Panc1 (cell line): Measurements from ENCODE around the gene USP6NL. TPM values are rescaled to one million over a fixed set of nuclear protein-coding genes. Genes with fewer than 3 reads are reported as not detected.

ENCODE experiments used
- ATAC-seq: fragments of 200-7000 bp; cut with Tn5 transposase; 2 replicates; pipeline ENCODE4 v1.9.1; 2020; ENCODE audit warnings: mild to moderate bottlenecking, moderate library complexity
- BruUV-seq: library from RNA; stranded (reverse); fragments of 400-500 nt; replicated peaks from 2 replicates; lab custom pipeline; 2021; lab: Mats Ljungman, UMichigan
- CTCF ChIA-PET: fragments of 300-600 bp; sonication (Branson Sonifier 250); formaldehyde crosslinking; loops from one replicate; lab custom pipeline; 2022; ENCODE audit warnings: antibody characterized with exemption; lab: Charles Lee
- POLR2A ChIA-PET: fragments of 300-600 bp; sonication (Branson Sonifier 250); formaldehyde crosslinking; loops from one replicate; lab custom pipeline; 2022; ENCODE audit warnings: antibody characterized with exemption; lab: Charles Lee
- DNase-seq: peaks from one replicate; pipeline ENCODE4 v3.0.0-alpha.2; 2010; ENCODE audit warnings: low read depth, low spot score
- H3K27ac ChIP-seq: 2 replicates; pipeline ENCODE4 v1.5.1; 2011; ENCODE audit warnings: mild to moderate bottlenecking, low read length, inconsistent platforms
- H3K27me3 ChIP-seq: fragments of 200-500 bp; sonication (Bioruptor generic); 2 replicates; pipeline ENCODE4 v1.6.0; 2014; ENCODE audit warnings: low read length, inconsistent platforms; ENCODE audit not compliant: control insufficient read depth, insufficient read depth
- H3K36me3 ChIP-seq: fragments of 200-500 bp; sonication (Bioruptor generic); 2 replicates; pipeline ENCODE4 v1.5.1; 2014; ENCODE audit warnings: inconsistent platforms, mild to moderate bottlenecking, low read length, moderate library complexity; ENCODE audit not compliant: control insufficient read depth, insufficient read depth
- H3K4me1 ChIP-seq: 2 replicates; pipeline ENCODE4 v1.5.1; 2011; ENCODE audit warnings: inconsistent platforms, mild to moderate bottlenecking, low read length, moderate library complexity; ENCODE audit not compliant: control insufficient read depth, insufficient read depth
- H3K4me3 ChIP-seq, 2 experiments: 2 replicates each; pipeline ENCODE4 v1.5.1; 2011 to 2012; ENCODE audit warnings: low read depth in 2 of 2, low read length in 2 of 2, mild to moderate bottlenecking in 2 of 2, inconsistent platforms in 1 of 2, moderate library complexity in 1 of 2
- H3K9me3 ChIP-seq: fragments of 200-500 bp; sonication (Bioruptor generic); 2 replicates; pipeline ENCODE4 v1.5.1; 2014; ENCODE audit warnings: low read depth, mild to moderate bottlenecking, inconsistent platforms, low read length, moderate library complexity; ENCODE audit not compliant: control insufficient read depth, insufficient read depth
- CTCF ChIP-seq: fragments of 450-650 bp; IDR thresholded peaks from 2 replicates; pipeline ENCODE4 v1.5.1; 2017; ENCODE audit warnings: mild to moderate bottlenecking
- POLR2AphosphoS5 ChIP-seq: IDR thresholded peaks from 2 replicates; pipeline ENCODE4 v1.6.1; 2012; ENCODE audit warnings: mild to moderate bottlenecking, low read depth, low read length, moderate library complexity
- REST ChIP-seq, 2 experiments: IDR thresholded peaks; 2 replicates each; pipeline ENCODE4 v1.6.1; 2011 to 2012; ENCODE audit warnings: low read depth in 2 of 2, control low read depth in 1 of 2, low read length in 1 of 2, mild to moderate bottlenecking in 1 of 2, moderate library complexity in 1 of 2; ENCODE audit not compliant: insufficient read depth in 1 of 2
- SIN3A ChIP-seq: IDR thresholded peaks from 2 replicates; pipeline ENCODE4 v1.6.1; 2012; ENCODE audit warnings: low read depth, mild to moderate bottlenecking, low read length, moderate library complexity, borderline replicate concordance; ENCODE audit not compliant: insufficient read depth
- TCF7L2 ChIP-seq: IDR thresholded peaks from 2 replicates; pipeline ENCODE4 v1.6.1; 2011; ENCODE audit warnings: mild to moderate bottlenecking, low read depth, low read length, inconsistent platforms
- in situ Hi-C: cut with HindIII; loops from 2 replicates; pipeline ENCODE4 v1.10.0; 2016; ENCODE audit warnings: low sequenced_read_pairs, low pct_unique_long_range_greater_than_20kb
- intact Hi-C: fragments of 100-400 bp; cut with micrococcal nuclease; formaldehyde crosslinking; loops from one replicate; pipeline ENCODE4 v1.10.0; 2022; ENCODE audit not compliant: unreplicated experiment
- total RNA-seq: library from RNA; stranded (reverse); gene quantifications from one replicate; pipeline ENCODE4 v1.2.1, GENCODE V29; 2021; ENCODE audit not compliant: unreplicated experiment

USP6NL gene
- total RNA-seq, 1 experiment from 2014 or later, result 13.9 TPM

- DNase-seq, result no peak
- Histone ChIP-seq H3K36me3 (no peaks in the 10 kb centered on the region), H3K27me3 (no peaks in the 10 kb centered on the region), H3K27ac (no peak overlapping the region), H3K9me3 (no peaks in the 10 kb centered on the region), H3K4me3 (no peak overlapping the region), H3K4me1 (peaks cover 13% of the 10 kb centered on the region)
- intact Hi-C loops (no loop called here), in situ Hi-C loops (no loop called here)
- ChIA-PET POLR2A (no interaction called here), CTCF (no interaction called here)
- TF ChIP-seq POLR2AphosphoS5 (no peak), TCF7L2 (no peak), CTCF (no peak), SIN3A (no peak), REST (IDR thresholded peaks at IDR 0.05; ENCODE audit: insufficient read depth in 1 of 2, low read depth in 2 of 2, low read length in 1 of 2) (no peak)
- BruUV-seq, result no TSS peak
- no peak for ATAC-seq
Observed at GRCh38 chr10:11598712-11599397, 12.6 kb downstream of the USP6NL start.

GRCh38 chr10:11597470-11597869, 14.0 kb downstream of the USP6NL start:
- ChIA-PET POLR2A (no interaction called here), CTCF (no interaction called here)
- Histone ChIP-seq H3K27me3 (no peaks in the 10 kb centered on the region), H3K9me3 (no peaks in the 10 kb centered on the region), H3K36me3 (no peaks in the 10 kb centered on the region), H3K4me3 (no peak overlapping the region), H3K27ac (no peak overlapping the region), H3K4me1 (peaks cover under 1% of the 10 kb centered on the region; the same call in 1 of the 2 replicates)
- no peak for DNase-seq
- intact Hi-C loops (no loop called here), in situ Hi-C loops (no loop called here)
- BruUV-seq, result no TSS peak
- no peak for TF ChIP-seq TCF7L2
- TF ChIP-seq CTCF, result no peak
- TF ChIP-seq SIN3A, result no peak
- no peak for TF ChIP-seq REST (IDR thresholded peaks at IDR 0.05; ENCODE audit: insufficient read depth in 1 of 2, low read depth in 2 of 2, low read length in 1 of 2)
- TF ChIP-seq POLR2AphosphoS5, result no peak
- ATAC-seq, result no peak
